UCSD-AML1 (cell line): ENCODE results near the gene ZNF512B.

Experiments used
- DNase-seq: peaks from one replicate; lab custom pipeline; 2025; ENCODE audit not compliant: unreplicated experiment; lab: John Stamatoyannopoulos, UW

Gene ZNF512B

GRCh38 chr20:63951398-63952209, 18.1 kb downstream of the ZNF512B start:
- DNase-seq: no peak

- no peak for DNase-seq
These were observed 18.9 kb downstream of the ZNF512B start for GRCh38 chr20:63950701-63951397.

- no peak for DNase-seq
These were observed 21.9 kb downstream of the ZNF512B start for GRCh38 chr20:63947638-63948456.

GRCh38 chr20:63946986-63947637, 22.6 kb downstream of the ZNF512B start:
- DNase-seq: no peak

- no peak for DNase-seq
These were observed 23.5 kb downstream of the ZNF512B start for GRCh38 chr20:63945921-63946920.

- DNase-seq: no peak
These were observed 24.6 kb downstream of the ZNF512B start for GRCh38 chr20:63945031-63945658.

- no peak for DNase-seq
These were observed 25.4 kb downstream of the ZNF512B start for GRCh38 chr20:63944078-63944941.

GRCh38 chr20:63943808-63944077, 26.0 kb downstream of the ZNF512B start:
- no peak for DNase-seq

- no peak for DNase-seq
These were observed 26.5 kb downstream of the ZNF512B start for GRCh38 chr20:63942969-63943807.

GRCh38 chr20:63942250-63942951, 27.3 kb downstream of the ZNF512B start:
- DNase-seq: peak; percentile 81

GRCh38 chr20:63941282-63942081, 28.2 kb downstream of the ZNF512B start:
- DNase-seq: peak; percentile 91

GRCh38 chr20:63940472-63941266, 29.1 kb downstream of the ZNF512B start:
- DNase-seq: no peak

- no peak for DNase-seq
These were observed 29.7 kb downstream of the ZNF512B start for GRCh38 chr20:63940071-63940471.

GRCh38 chr20:63939061-63939935, 30.4 kb downstream of the ZNF512B start:
- DNase-seq: no peak

GRCh38 chr20:63937596-63937995, 32.1 kb downstream of the ZNF512B start:
- no peak for DNase-seq
